WTC11 (cell line): ENCODE measurements around the gene KCNK4.

ENCODE experiments used
- CREB1 ChIP-seq: sonication (generic); formaldehyde crosslinking; IDR thresholded peaks from 2 replicates; pipeline ENCODE4 v1.8.0; 2023; ENCODE audit warnings: mild to moderate bottlenecking, missing genetic modification reagents
- CREM ChIP-seq: sonication (generic); formaldehyde crosslinking; IDR thresholded peaks from 2 replicates; pipeline ENCODE4 v1.8.1; 2022; ENCODE audit warnings: mild to moderate bottlenecking, missing genetic modification reagents, moderate library complexity
- CTCF ChIP-seq: fragments of 200-600 bp; IDR thresholded peaks from 2 replicates; pipeline ENCODE4 v1.8.0; 2022; ENCODE audit warnings: antibody characterized with exemption
- ESRRA ChIP-seq: sonication (generic); formaldehyde crosslinking; IDR thresholded peaks from 2 replicates; pipeline ENCODE4 v1.8.1; 2022; ENCODE audit warnings: mild to moderate bottlenecking, missing genetic modification reagents, borderline replicate concordance
- MAX ChIP-seq: sonication (generic); formaldehyde crosslinking; IDR thresholded peaks from 2 replicates; pipeline ENCODE4 v1.8.0; 2022; ENCODE audit warnings: mild to moderate bottlenecking, missing genetic modification reagents
- USF2 ChIP-seq: sonication (generic); formaldehyde crosslinking; IDR thresholded peaks from 2 replicates; pipeline ENCODE4 v1.8.1; 2023; ENCODE audit warnings: mild to moderate bottlenecking, missing genetic modification reagents, moderate library complexity
- ZBTB43 ChIP-seq: sonication (generic); formaldehyde crosslinking; IDR thresholded peaks from 2 replicates; pipeline ENCODE4 v1.8.1; 2023; ENCODE audit warnings: mild to moderate bottlenecking, missing genetic modification reagents
- ZNF121 ChIP-seq: sonication (generic); formaldehyde crosslinking; IDR thresholded peaks from 2 replicates; pipeline ENCODE4 v1.8.0; 2023; ENCODE audit warnings: missing genetic modification reagents
- TF ChIP-seq, protein P1 (sequence below): sonication (generic); formaldehyde crosslinking; conservative IDR thresholded peaks from 2 replicates; pipeline ENCODE4 v1.8.1; 2022; ENCODE audit warnings: mild to moderate bottlenecking, missing genetic modification reagents

DNA sequence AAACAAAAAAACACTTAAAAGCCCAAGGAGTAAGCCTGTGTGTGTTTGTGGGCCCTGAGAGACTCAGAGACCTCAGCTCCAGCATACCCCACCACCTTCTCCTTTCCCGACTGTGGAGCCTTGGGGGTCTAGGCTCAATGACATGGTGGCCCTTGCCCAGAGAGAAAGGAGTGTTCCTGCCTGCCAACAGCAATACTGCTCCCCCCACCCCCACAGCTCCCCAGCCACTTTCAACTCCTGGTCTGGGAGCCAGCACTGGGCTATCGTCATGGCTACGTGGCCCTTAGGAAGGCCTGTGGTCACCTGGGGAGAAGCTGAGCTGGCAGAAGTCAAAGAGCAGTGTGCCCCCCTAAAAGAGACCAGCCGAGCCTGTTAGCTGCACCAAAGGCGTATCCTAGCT, 47.0 kb upstream of the KCNK4 start:
- TF ChIP-seq ZNF121, result no peak
- no peak for TF ChIP-seq ZBTB43 (CRISPR knock-in tag)
- TF ChIP-seq CREM (CRISPR knock-in tag), result no peak
- TF ChIP-seq CTCF, result no peak
- TF ChIP-seq MAX (CRISPR knock-in tag), result no peak
- TF ChIP-seq, protein P1, sequence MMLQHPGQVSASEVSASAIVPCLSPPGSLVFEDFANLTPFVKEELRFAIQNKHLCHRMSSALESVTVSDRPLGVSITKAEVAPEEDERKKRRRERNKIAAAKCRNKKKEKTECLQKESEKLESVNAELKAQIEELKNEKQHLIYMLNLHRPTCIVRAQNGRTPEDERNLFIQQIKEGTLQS, result no peak
- no peak for TF ChIP-seq CREB1 (CRISPR knock-in tag)
- TF ChIP-seq USF2 (CRISPR knock-in tag), result no peak
- TF ChIP-seq ESRRA (CRISPR knock-in tag), result no peak
